Amygdala (tissue), 56 donors: ENCODE measurements around the gene TAB2.
"Not testable (repeated sequence)": the region's sequence is repeated elsewhere in the genome, so short reads cannot be mapped to it uniquely, and the experiment has no call there.

ENCODE experiments used
- DNase-seq, 56 donors: peaks; one replicate each; lab custom pipeline; 2025; lab: John Stamatoyannopoulos, UW

Gene TAB2

DNA sequence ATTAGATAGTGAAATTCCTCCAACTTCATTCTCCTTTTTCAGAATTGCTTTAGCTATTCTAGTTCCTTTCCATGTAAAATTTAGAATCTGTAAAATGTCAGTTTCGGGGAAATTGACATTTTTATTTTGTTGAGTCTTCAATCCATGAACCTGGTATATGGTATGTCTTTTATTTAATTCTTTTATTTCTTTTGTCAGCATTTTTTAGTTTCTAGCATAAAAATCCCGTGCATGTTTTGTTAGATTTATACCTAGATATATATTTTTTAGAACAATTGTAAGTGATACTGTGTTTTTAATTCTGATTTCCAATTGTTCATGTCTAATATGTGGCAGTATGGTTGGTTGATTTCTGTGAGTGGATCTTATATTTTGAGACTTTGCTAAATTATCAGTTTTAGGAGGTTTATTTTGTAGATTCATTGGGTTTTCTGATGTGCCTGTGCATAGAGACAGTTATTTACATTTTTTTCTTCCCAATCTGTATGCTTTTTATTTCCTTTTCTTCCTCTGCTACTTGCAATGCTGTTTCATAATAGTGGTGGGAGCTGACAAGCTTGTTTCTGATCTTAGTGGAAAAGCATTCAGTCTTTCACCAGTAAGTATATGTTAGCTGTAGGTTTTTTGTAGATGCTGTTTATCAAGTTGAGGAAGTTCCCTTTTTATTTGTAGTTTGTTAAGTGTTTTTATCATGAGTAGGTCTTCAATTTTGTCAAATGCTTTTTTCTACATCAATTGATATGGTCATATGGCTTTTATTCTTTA lies 13.7 kb downstream of the TAB2 start:
- DNase-seq = no peak

DNA sequence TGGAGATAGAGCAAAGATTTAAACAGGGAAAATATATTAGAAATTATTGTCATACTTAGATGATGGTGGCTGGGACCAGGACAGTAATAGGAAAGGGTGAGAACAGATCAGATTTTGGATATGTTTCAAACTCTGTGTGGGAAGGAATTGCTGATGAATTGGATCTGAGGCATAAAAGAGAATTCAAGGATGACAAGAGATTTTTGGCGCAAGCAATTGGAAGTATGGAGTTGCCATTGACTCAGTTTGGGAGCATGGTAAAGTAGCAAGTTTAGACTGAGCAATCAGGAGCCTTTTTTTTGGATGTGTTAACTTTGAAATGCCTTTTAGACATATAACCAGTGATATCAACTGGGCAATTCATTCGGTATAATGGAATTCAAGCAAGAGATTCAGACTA lies 14.4 kb downstream of the TAB2 start:
- no peak for DNase-seq

DNA sequence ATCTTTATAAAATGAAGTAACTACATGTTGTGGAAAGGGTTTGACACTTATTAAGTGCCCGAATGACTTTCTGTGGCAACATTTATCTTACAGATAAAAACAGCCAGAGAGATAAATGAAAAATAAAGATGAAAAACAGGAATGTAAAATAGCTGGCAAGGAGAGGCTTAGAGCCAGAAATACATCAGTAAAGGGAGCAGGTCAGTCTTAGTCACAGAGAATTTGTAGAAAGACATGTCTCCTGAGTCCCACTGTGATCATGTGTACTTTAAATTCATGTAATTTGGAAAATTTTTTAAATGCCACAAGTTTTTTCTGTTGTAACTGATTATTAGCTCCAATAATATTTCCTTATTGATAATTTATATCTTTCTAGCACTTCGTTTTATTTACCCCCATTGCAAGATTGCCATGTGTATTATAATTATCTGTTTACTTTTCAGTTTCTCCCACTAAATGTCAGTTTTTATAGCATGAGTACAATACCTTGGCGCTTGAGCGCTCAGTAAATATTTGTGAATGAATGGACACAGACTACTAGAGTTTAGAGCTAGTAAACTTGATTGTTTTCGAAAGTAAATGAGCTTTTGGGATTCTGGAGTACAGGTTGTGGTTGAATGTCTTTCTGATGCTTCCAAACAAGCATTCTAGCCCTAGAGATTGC lies 15.2 kb downstream of the TAB2 start:
- no peak for DNase-seq

DNA sequence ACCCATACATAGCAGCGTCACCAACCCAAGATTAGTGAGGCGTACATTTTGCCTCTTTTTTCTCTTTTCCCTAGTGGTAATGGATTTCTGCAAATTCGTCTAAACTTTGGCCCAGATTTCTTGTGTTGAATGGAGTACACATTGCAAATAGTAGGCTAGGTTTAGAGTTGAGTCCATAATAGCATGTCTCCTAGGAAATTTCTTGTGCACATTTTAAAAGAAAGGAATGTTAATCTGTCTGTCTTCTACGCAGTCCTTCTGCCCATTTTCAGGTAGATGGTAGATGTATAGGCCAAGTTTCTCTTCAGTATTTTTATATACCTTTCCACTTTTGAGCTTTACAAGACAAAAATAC lies 15.7 kb downstream of the TAB2 start:
- no peak for DNase-seq

DNA sequence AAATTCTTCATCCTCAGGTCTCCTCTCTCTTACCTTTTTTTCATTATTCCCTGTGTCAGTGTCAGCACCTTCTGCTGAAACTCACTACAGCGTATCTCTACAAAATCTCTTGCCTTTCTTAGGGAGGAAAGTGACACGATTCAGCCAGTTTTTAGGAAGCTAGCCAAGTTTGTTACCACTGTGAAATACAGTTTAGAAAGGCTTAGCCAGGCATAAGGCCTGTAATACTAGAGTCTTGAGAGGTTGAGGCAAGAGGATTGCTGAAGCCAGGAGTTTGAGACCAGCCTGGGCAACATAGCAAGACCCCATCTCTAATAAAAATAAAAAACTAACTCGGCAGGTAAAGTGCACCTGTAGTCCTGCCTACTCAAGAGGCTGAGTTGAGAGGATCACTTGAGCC lies 16.7 kb downstream of the TAB2 start:
- DNase-seq = no peak

DNA sequence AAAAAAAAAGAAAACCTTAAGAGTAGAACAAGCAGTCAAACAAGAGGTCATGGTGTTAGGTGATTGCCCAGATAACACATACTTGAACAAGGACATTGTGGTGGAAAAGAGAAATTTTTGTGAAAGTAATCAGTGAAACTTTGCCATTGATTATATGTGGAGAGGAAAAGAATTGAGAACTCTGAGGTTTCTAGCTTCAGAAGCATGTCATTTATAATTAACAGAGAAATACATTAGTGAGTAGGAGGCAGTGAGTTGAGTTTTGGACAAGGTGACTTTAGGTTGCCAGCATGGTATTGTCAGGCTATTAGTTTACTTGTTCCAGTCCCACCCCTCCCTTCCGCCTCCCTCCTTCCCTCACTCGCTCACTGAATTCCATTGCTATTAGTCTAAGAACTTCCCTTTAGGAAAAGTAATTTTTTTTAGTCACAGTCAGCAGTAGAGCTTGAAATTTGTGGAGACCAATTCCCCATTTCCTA lies 17.2 kb downstream of the TAB2 start:
- DNase-seq = no peak

DNA sequence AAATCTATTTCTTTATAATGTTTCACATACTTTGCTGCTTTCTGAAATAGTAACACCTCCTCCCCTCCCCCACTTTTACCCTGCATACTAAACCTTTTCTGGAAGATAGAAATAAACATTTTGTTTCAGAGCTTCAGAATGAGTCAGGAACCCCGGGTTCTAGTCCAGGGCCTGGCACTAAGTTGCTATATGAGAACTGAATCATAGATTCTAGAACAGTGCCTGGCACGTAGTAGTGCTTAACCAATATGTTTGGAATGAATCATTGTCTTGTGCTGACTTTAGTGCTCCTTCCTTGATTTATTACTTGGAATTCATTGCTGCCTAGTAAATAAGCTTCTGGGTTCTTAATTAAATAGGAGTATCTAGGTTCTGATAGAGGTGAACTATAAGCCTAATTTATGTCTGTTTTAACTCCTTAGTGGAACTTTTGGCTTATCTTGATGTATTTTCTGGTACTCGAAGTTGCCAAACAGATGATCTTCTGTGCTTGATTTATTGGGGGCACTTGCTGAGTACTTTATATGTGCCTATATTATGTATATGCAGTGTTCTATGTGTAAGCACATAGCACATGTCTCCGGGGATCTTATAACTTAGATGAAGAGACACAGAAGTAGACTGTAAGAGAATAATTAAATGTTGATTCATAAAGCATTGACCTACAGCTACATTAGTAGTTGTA lies 18.6 kb downstream of the TAB2 start:
- DNase-seq = peak in 1 of 56 donors; percentile 7

DNA sequence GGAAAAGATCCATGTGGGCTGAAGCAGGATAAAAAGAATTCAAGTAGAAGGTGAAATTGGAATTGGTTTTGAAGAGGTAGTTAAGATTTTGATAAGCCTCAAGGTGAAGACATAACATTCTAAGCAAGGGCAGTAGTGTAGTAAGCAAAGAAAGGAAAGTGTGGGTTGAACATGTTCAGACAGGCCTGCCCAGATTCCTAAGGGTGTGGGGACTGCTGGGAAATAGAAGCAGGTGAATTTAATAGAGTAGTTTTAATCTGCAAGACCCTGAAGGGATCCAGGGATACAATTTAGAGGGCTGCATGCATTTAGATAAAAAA lies 19.1 kb downstream of the TAB2 start:
- DNase-seq = no peak

DNA sequence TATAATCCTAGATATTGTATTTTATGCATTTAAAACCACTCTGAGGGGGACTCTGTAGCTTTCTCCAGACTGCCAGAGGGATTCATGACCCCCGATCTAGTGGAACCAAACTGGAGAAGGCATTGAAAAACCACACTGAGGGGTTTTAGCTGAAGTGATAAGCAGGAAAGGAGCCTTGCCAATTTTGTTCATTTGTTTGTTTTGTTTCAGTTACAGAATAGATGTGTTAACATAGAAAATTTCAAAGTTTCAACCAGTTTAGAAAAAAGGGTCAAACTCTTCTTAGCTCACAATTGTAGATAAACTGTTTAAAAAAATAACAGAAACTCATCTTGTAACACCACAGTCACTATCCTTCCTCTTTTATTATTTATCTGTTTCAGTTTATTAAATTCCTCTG lies 19.8 kb downstream of the TAB2 start:
- no peak for DNase-seq

DNA sequence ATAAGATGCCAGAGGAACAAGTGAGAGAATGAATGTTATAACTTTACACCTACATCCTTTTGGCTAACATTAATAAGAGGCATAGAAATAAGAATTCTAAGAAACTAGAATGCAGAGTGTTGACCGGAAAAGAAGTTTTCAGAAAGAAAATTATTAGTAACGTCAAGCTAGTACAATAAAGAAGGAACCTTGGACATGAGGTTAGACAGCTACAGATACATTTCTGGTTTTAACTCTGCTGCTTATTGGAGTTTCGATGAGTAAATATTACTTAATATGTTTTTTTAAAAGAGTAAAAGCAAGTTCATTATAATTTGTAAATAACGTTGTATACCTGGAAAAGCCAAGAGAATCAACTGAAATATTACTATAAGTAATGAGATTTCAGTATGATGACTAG lies 22.7 kb downstream of the TAB2 start:
- DNase-seq = no peak

DNA sequence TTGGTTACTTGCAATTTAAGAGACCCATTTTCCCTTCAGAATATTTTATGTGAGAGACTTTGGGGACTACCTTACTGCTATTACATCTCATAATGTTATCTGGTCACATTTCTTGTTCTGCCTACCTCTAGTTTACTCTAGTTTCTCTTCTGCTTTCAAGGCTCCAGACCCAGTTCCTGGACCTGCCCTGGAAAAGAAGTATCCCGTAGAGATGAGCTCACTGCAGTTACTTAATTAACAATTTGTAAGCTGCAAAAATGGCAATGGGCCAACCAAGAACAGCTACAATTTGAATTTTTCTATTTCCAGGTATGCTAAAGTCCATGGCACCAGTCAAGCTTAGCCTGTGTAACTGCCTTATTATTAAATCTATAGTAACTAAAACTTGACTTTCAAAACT lies 25.0 kb downstream of the TAB2 start:
- DNase-seq = no peak

DNA sequence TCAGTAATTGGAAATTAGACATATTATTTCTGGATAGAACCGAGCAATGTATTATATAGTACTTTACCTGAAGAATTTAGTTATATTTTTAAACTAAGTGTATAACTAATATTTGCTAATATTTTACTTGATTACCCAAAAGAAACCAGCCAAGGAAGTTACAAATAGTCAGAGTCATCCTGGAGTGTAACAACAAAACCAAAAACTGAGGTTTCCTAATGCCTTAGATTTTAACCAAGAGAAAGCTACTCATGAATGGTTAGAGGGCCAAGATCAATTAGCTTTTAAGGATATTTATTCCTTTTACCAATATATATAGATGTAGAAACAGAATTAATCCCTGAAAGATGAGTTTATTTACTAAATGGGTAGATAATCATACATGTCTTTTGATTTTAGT lies 26.0 kb downstream of the TAB2 start:
- no peak for DNase-seq

DNA sequence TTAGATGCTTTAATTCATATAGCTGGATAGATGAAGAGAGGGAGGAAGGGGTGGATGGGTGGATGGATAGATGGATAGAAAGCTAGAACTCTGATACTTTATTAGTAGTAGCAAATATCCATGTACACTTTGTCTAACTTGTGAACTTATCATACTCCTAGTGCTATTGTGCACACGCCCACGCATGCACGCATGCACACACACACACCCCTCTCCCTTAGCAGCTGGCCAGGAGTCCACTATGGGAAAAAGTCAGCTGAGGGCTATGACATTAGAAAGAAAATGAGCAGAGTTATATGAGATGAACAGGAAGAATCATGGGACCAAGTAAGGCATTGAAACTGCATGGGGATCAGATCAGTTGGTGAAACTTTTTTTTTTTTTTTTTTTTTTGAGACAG lies 28.6 kb downstream of the TAB2 start:
- DNase-seq = no peak

DNA sequence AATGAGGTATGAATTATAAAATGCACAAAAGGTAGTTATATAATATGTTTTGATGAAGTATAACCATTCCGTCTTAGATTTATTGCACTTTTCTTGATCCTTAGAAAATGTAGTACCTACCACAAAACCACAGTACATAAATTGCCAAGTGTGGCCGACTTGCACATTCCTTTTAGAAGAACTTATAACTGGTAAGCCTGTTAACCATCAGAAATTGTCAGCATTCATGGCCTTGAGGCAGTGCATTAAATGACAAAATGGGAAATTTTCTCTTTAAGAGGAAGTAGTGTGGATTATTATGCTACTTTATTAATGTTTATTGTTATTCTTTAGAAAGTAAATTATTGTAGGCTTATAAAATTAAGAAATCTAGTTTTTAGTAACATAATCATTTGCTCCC lies 29.6 kb downstream of the TAB2 start:
- DNase-seq = no peak

DNA sequence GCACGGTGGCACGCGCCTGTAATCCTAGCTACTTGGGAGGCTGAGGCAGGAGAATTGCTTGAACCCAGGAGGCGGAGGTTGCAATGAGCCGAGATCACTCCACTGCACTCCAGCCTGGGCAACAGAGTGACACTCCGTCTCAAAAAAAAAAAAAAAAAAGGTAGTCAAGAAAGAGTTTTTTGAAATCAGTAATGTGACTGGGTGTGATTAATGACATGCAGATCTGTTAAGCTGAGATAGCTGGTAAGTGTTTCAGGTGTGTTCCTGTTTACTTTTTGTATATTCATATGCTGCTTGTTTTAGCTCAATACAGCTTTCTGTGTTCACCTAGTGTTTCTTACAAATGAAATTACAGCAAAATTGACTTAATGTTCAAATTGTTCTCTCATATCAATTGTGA lies 31.8 kb downstream of the TAB2 start:
- DNase-seq = not testable (repeated sequence)

DNA sequence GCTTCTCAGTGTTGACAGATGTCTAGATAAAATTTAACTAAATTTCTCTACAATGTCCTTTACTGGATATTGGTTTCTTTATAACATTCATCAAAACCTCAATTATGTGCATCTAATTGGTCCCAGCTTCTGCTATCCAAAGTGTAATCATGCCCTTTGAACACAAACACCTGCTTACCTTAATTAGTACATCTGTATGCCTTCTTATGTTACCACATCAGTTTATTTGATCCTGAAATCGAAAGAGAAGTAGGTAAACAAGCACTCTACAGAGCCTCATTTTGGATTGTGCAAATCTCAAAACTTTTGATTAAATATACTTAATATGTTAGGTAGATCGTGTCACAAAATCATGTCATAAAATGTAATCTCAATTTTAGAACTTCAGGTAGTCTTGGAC lies 36.5 kb downstream of the TAB2 start:
- no peak for DNase-seq

DNA sequence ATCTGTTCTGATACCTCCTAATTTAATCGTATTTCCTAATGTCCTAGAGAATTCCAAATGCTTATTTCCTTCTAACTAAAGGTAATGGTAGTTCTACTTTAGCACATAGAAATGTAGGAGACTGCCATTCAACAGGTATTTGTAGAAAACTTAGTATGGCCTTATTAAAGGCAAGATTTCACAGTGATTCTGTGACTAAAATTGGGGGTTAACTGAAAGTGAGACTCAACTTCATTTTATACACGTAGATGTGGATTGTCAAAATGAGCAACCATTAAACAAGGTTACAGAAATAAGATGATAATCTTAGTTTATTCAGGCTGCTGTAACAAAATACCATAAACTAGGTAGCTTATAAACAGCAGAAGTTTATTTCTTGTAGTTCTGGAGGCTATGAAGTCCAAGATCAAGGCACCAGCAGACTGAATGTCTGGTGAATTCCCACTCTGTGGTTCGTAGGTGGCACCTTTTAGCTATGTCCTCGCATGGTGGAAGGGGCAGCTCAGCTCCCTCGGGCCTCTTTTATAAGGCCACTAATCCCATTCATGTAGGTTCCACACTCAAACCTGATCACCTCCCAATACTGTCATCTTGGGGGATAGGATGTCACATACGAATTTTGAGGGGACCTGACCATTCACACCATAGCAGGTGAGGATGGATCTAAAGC lies 38.7 kb downstream of the TAB2 start:
- DNase-seq = no peak

DNA sequence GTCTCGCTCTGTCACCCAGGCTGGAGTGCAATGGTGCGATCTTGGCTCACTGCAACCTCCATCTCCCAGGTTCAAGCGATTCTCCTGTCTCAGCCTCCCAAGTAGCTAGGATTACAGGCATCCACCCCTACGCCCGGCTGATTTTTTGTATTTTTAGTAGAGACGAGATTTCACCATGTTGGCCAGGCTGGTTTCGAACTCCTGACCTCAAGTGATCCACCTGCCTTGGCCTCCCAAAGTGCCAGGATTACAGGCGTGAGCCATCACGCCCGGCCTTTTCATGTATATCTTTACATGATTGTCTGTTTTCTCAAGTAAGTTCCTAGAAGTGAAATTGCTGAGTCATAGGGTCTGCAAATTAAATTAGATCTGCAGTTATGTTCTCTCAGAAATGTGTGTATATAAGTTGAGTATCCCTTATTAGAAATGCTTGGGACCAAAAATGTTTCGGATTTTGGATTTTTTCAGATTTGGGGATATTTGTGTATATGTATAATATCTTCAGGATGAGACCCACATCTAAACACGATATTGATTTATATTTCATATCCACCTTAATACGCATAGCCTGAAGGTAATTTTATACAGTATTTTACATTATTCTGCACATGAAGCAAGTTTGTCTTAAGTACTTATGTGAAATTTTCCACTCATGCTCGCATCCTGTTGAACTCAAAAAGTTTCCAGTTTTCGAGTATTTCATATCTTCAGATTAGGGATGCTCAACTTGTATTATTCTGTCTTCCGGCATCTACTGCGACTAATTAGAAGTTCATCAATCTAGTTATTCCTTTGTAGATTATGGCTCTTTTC lies 40.4 kb downstream of the TAB2 start:
- DNase-seq = no peak

DNA sequence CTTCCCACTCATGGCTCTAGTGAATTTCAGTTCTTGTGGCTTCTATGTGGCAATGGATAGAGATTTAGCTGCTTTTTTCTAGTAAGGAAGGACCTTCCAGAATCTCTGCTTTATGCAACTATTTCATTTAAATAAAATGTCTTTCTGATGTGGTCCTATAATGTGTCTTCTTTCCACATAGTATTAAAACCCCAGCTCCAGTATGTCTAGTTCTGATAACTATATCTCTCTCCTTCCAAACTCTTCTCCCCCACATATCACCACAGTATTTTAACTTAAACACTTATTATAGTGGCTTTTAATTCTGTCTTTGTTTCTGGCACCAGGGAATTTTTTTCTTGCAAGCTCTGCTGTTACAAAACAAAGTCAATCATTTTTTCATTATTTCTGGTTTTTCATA lies 41.9 kb downstream of the TAB2 start:
- DNase-seq = no peak

DNA sequence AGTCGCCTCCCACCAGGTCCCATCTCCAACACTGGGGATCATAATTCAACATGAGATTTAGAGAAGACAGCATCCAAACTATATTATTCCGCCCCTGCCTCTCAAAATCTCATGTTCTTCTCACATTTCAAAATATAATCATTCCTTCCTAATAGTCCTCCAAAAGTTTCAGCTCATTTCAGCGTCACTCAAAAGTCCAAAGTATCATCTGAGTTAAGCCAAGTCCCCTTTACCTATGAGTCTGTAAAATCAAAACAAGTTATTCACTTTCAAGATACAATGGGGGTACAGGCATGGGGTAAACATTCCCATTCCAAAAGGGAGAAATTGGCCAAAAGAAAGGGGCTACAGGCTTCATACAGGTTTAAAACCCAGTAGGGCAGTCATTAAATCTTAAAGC lies 43.0 kb downstream of the TAB2 start:
- DNase-seq = no peak

DNA sequence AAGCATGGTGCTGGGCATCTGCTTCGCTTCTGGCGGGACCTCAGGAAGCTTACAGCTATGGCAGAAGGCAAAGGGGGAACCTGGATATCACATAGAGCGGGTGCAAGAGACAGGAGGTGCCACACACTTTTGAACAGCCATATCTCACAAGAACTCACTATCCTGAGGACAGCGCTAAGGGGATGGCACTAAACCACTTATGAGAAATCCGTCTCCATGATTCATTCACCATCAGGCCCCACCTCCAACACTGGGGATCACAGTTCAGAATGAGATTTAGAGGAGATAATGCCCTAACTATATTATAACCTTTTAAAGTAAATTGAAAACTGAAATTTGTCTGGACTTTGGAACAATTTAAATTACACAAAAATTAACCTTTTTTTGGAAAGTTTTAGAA lies 44.8 kb downstream of the TAB2 start:
- no peak for DNase-seq
